Fibroblast of pulmonary artery (primary cell): ENCODE results near the gene KRT1.

Experiments
- DNase-seq: peaks from one replicate; pipeline ENCODE4 v3.0.0-alpha.2; 2010; ENCODE audit warnings: low read depth
- H3K4me3 ChIP-seq: replicated peaks from 2 replicates; pipeline ENCODE4 v1.5.1; 2011; ENCODE audit warnings: low read depth, mild to moderate bottlenecking, control low read depth, low read length, moderate library complexity
- TF ChIP-seq, protein P1 (sequence below): IDR thresholded peaks from 2 replicates; pipeline ENCODE4 v1.5.1; 2011; ENCODE audit warnings: mild to moderate bottlenecking, control low read depth, low read length, inconsistent platforms; ENCODE audit errors: missing control alignments

Gene KRT1

GRCh38 chr12:52677671-52678070 lies 2.5 kb downstream of the KRT1 start:
- TF ChIP-seq, protein P1, sequence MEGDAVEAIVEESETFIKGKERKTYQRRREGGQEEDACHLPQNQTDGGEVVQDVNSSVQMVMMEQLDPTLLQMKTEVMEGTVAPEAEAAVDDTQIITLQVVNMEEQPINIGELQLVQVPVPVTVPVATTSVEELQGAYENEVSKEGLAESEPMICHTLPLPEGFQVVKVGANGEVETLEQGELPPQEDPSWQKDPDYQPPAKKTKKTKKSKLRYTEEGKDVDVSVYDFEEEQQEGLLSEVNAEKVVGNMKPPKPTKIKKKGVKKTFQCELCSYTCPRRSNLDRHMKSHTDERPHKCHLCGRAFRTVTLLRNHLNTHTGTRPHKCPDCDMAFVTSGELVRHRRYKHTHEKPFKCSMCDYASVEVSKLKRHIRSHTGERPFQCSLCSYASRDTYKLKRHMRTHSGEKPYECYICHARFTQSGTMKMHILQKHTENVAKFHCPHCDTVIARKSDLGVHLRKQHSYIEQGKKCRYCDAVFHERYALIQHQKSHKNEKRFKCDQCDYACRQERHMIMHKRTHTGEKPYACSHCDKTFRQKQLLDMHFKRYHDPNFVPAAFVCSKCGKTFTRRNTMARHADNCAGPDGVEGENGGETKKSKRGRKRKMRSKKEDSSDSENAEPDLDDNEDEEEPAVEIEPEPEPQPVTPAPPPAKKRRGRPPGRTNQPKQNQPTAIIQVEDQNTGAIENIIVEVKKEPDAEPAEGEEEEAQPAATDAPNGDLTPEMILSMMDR = no peak

DNA sequence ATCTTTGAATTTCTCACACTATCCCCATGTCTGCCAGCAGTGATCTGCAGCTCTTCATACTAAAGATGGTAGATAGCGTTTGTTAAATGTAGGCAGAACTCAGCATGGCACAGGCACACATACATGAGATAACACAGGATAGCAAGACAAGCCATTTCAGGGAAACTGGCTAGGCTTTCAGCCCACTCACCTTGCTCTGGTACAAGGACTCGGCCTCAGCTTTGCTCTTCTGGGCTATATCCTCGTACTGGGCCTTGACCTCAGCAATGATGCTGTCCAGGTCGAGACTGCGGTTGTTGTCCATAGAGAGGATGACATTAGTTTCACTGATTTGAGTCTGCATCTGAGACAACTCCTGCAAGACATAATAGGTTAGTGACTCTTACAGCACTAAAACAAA lies 3.1 kb downstream of the KRT1 start:
- DNase-seq = no peak
- no peak overlapping the region for H3K4me3 ChIP-seq
- TF ChIP-seq, protein P1 = no peak

More at GRCh38 chr12:52677671-52678070, 2.5 kb downstream of the KRT1 start:
- no peak overlapping the region for H3K4me3 ChIP-seq
- DNase-seq = no peak

DNA sequence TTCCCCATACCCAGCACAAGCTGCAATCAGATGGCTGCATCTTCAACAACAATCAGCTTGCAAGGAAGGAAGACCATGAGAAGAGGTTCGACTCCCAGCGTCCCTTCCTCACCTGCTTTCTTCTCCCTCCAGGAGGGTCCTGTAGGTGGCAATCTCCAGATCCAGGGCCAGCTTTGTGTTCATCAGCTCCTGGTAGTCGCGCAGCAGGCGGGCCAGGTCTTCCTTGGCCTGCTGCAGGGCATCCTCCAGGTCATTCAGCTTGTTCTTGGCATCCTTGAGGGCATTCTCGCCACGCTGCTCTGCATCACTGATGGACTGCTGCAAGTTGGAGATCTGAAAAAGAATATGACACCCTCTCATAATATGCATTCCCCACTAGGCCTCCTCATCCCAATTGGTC lies 4.0 kb downstream of the KRT1 start:
- no peak overlapping the region for H3K4me3 ChIP-seq
- TF ChIP-seq, protein P1 = no peak
- no peak for DNase-seq

- TF ChIP-seq, protein P1 = no peak
- no peak for DNase-seq
Measured at GRCh38 chr12:52675301-52675701, 4.9 kb downstream of the KRT1 start.

GRCh38 chr12:52674433-52674775 lies 5.8 kb downstream of the KRT1 start:
- TF ChIP-seq, protein P1 = no peak
- no peak for DNase-seq
- no peak overlapping the region for H3K4me3 ChIP-seq

More at GRCh38 chr12:52675301-52675701, 4.9 kb downstream of the KRT1 start:
- H3K4me3 ChIP-seq = no peak overlapping the region

DNA sequence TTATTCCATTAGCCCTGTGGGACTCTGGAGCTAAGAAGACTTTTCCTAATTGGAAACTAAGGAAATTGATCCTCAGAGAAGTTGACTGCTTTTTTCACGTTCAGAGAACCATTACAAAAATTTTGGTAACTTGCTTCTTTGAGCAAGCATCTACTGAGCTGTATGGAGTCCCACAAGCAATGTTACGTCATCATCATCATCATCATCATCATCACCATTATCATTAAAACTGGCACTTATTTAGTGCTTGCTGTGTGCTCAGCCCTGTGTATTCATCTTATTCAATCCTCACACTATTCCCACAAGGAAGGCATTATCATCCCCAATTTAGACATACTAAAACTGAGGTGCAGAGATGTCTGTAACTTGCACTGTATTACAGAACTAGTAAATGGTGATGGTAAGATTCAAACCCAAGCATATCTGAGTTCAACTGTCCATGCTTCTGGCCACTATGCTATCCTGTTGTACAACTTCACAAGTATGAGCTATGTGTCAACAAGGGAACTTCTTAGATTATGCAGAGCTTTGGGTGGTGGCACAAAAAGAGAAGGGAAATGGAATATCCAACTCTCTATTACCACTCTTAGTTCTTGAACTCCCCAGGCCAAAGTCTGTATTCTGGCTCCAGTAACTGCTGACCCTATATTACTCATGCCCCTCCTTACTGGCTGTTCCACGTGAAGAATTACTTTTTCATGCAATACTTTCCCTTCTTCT lies 6.3 kb downstream of the KRT1 start:
- no peak for DNase-seq
- TF ChIP-seq, protein P1 = no peak
- H3K4me3 ChIP-seq = no peak overlapping the region

GRCh38 chr12:52673217-52673616 lies 7.0 kb downstream of the KRT1 start:
- TF ChIP-seq, protein P1 = no peak

More at GRCh38 chr12:52673217-52673616, 7.0 kb downstream of the KRT1 start:
- no peak overlapping the region for H3K4me3 ChIP-seq
- no peak for DNase-seq
